Mesendoderm (in vitro differentiated cells): ENCODE data around the gene SPACA7.

Source experiments
- DNase-seq: peaks from one replicate; pipeline ENCODE4 v3.0.0; 2013
- H2AK5ac ChIP-seq: 2 replicates; pipeline ENCODE4 v1.6.1; 2013; ENCODE audit warnings: low read length, inconsistent platforms
- H2BK120ac ChIP-seq: 2 replicates; pipeline ENCODE4 v1.6.1; 2013; ENCODE audit warnings: low read depth, mild to moderate bottlenecking, low read length, moderate library complexity, mixed read lengths
- H2BK15ac ChIP-seq: replicated peaks from 2 replicates; pipeline ENCODE4 v1.6.1; 2013; ENCODE audit warnings: low read depth, mild to moderate bottlenecking, moderate library complexity
- H2BK5ac ChIP-seq: 2 replicates; pipeline ENCODE4 v1.6.1; 2013; ENCODE audit warnings: low read length, inconsistent platforms
- H3K18ac ChIP-seq: 2 replicates; pipeline ENCODE4 v1.6.1; 2013; ENCODE audit warnings: mild to moderate bottlenecking, low read length, mixed read lengths
- H3K23ac ChIP-seq: one replicate; pipeline ENCODE4 v1.6.1; 2013; ENCODE audit warnings: low read length
- H3K27ac ChIP-seq: 2 replicates; pipeline ENCODE4 v1.5.1; 2013; ENCODE audit warnings: low read depth, mild to moderate bottlenecking, inconsistent platforms, low read length, moderate library complexity
- H3K27me3 ChIP-seq: 2 replicates; pipeline ENCODE4 v1.6.1; 2013; ENCODE audit warnings: low read length, control low read depth, mild to moderate bottlenecking, inconsistent platforms; ENCODE audit not compliant: insufficient read depth, poor library complexity
- H3K36me3 ChIP-seq: 2 replicates; pipeline ENCODE4 v1.6.1; 2013; ENCODE audit warnings: low read length, inconsistent platforms; ENCODE audit not compliant: control insufficient read depth, insufficient read depth
- H3K4ac ChIP-seq: one replicate; pipeline ENCODE4 v1.6.1; 2013; ENCODE audit warnings: low read depth, mild to moderate bottlenecking, low read length, moderate library complexity
- H3K4me1 ChIP-seq: 2 replicates; pipeline ENCODE4 v1.6.1; 2013; ENCODE audit warnings: low read depth, low read length, inconsistent platforms; ENCODE audit not compliant: control insufficient read depth
- H3K4me2 ChIP-seq: 2 replicates; pipeline ENCODE4 v1.6.1; 2013; ENCODE audit warnings: low read length
- H3K4me3 ChIP-seq: 2 replicates; pipeline ENCODE4 v1.5.1; 2013; ENCODE audit warnings: mild to moderate bottlenecking, low read length
- H3K56ac ChIP-seq: one replicate; pipeline ENCODE4 v1.6.1; 2013; ENCODE audit warnings: low read length
- H3K79me1 ChIP-seq: 2 replicates; pipeline ENCODE4 v1.6.1; 2013; ENCODE audit warnings: low read length, inconsistent platforms
- H3K79me2 ChIP-seq: 2 replicates; pipeline ENCODE4 v1.6.1; 2013; ENCODE audit warnings: mild to moderate bottlenecking, low read length; ENCODE audit not compliant: control insufficient read depth, insufficient read depth
- H3K9ac ChIP-seq: 2 replicates; pipeline ENCODE4 v1.6.1; 2013; ENCODE audit warnings: low read length, inconsistent platforms
- H4K5ac ChIP-seq: one replicate; pipeline ENCODE4 v1.6.1; 2013; ENCODE audit warnings: low read length
- H4K8ac ChIP-seq: one replicate; pipeline ENCODE4 v1.6.1; 2013; ENCODE audit warnings: low read depth, mild to moderate bottlenecking, control low read depth, low read length, moderate library complexity
- WGBS: extraction: QIAGEN DNeasy Blood & Tissue Kit; methylation state at CpG from one replicate; pipeline ENCODE4 v1.1.7; 2013; ENCODE audit warnings: low lambda C conversion rate, missing lambda C conversion rate; ENCODE audit not compliant: insufficient coverage; ENCODE audit errors: extremely low coverage; 5-methylcytosine and 5-hydroxymethylcytosine counted together

Gene SPACA7

DNA sequence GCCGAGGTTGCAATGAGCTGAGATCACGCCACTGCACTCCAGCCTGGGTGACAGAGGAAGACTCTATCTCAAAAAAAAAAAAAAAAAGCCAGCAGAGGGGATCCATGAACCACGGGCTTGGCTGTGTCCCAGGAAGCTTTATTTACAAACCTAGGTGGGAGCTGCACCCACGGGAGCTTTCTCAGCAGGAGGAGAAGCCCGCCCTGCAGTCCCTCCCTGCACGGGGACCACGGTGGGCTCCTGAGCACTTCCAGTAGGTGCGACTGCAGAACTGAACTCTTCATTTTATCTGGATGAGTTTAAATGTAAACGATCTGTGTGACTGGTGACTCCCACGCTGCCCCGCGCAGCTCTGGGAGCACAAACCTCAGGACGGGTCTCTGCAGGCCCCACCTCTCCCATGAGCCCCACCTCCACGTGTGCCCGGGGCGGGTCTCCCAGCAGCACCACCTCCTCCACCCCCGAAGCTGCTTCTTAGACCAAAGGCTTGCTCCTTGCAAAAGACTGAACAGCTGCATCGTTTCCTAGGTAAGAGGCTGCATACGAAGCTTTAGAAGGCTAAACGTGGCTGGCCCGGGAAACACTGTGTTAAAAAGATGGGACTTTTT is 66.4 kb downstream of the SPACA7 start:
- Histone ChIP-seq H2BK120ac (no peak overlapping the region), H3K79me2 (no peaks in the 10 kb centered on the region), H3K27me3 (no peaks in the 10 kb centered on the region), H3K23ac (no peak overlapping the region), H3K4me1 (no peaks in the 10 kb centered on the region), H2BK15ac (no peak overlapping the region), H3K4ac (no peak overlapping the region), H3K36me3 (no peaks in the 10 kb centered on the region), H3K56ac (no peak overlapping the region), H3K4me2 (no peak overlapping the region), H3K79me1 (no peaks in the 10 kb centered on the region), H3K4me3 (no peak overlapping the region), H3K9ac (no peak overlapping the region), H2AK5ac (no peak overlapping the region), H3K18ac (no peak overlapping the region), H3K27ac (no peak overlapping the region), H2BK5ac (no peak overlapping the region), H4K5ac (no peak overlapping the region), H4K8ac (no peak overlapping the region)
- DNase-seq = peak; percentile 16
- no CpG with 5 or more reads among the region's 21 CpGs for WGBS

- H2BK5ac ChIP-seq = no peak overlapping the region
- no peaks in the 10 kb centered on the region for H3K36me3 ChIP-seq
- H3K79me2 ChIP-seq = no peaks in the 10 kb centered on the region
- no peak overlapping the region for H3K56ac ChIP-seq
- no peak overlapping the region for H3K4me2 ChIP-seq
- no peak overlapping the region for H4K8ac ChIP-seq
- no peak overlapping the region for H3K23ac ChIP-seq
- H3K27me3 ChIP-seq = no peaks in the 10 kb centered on the region
- no peak overlapping the region for H3K9ac ChIP-seq
- no peak overlapping the region for H3K27ac ChIP-seq
- H3K18ac ChIP-seq = no peak overlapping the region
- no peak overlapping the region for H3K4me3 ChIP-seq
- DNase-seq = peak; percentile 40
- no peaks in the 10 kb centered on the region for H3K79me1 ChIP-seq
- no peak overlapping the region for H2AK5ac ChIP-seq
- H3K4ac ChIP-seq = no peak overlapping the region
- H2BK15ac ChIP-seq = no peak overlapping the region
- H4K5ac ChIP-seq = no peak overlapping the region
- no CpG with 5 or more reads among the region's 31 CpGs for WGBS
- H3K4me1 ChIP-seq = no peaks in the 10 kb centered on the region
- no peak overlapping the region for H2BK120ac ChIP-seq
These were observed 67.2 kb downstream of the SPACA7 start for GRCh38 chr13:112443191-112443994.

DNA sequence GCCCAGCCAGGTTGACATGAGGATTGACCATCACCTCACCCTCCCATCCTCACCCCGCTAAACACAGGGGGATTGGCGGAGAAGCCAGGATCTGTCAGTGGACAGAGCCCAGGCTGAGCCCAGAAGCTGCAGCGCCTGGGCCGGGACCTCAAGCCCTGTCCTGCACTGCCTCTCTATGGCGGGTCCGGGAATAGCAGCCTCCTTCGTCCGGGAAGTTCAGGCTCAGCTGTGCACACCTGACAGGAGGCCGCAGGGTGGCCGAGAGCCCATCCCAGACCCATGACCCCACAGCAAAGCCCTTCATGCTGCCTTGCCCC is 67.8 kb downstream of the SPACA7 start:
- no peak overlapping the region for H2BK15ac ChIP-seq
- H3K4ac ChIP-seq = no peak overlapping the region
- H3K18ac ChIP-seq = no peak overlapping the region
- no peak overlapping the region for H4K5ac ChIP-seq
- no peaks in the 10 kb centered on the region for H3K36me3 ChIP-seq
- H4K8ac ChIP-seq = no peak overlapping the region
- no peak overlapping the region for H3K4me3 ChIP-seq
- no peak overlapping the region for H2BK120ac ChIP-seq
- H3K4me1 ChIP-seq = no peaks in the 10 kb centered on the region
- no peak overlapping the region for H2BK5ac ChIP-seq
- H3K9ac ChIP-seq = no peak overlapping the region
- no peak overlapping the region for H3K4me2 ChIP-seq
- WGBS = no CpG with 5 or more reads among the region's 10 CpGs
- no peaks in the 10 kb centered on the region for H3K79me2 ChIP-seq
- H3K56ac ChIP-seq = no peak overlapping the region
- H3K27me3 ChIP-seq = no peaks in the 10 kb centered on the region
- DNase-seq = peak; percentile 82
- no peak overlapping the region for H2AK5ac ChIP-seq
- no peak overlapping the region for H3K23ac ChIP-seq
- H3K27ac ChIP-seq = no peak overlapping the region
- no peaks in the 10 kb centered on the region for H3K79me1 ChIP-seq

GRCh38 chr13:112444416-112445399 is 68.6 kb downstream of the SPACA7 start:
- H3K27ac ChIP-seq = no peak overlapping the region
- H3K79me2 ChIP-seq = no peaks in the 10 kb centered on the region
- H3K4me2 ChIP-seq = no peak overlapping the region
- no peaks in the 10 kb centered on the region for H3K27me3 ChIP-seq
- H3K79me1 ChIP-seq = no peaks in the 10 kb centered on the region
- no peak overlapping the region for H2BK15ac ChIP-seq
- H3K36me3 ChIP-seq = no peaks in the 10 kb centered on the region
- no peak overlapping the region for H3K4ac ChIP-seq
- no peak overlapping the region for H2AK5ac ChIP-seq
- no peak overlapping the region for H3K4me3 ChIP-seq
- no peak overlapping the region for H3K9ac ChIP-seq
- H3K23ac ChIP-seq = no peak overlapping the region
- no peaks in the 10 kb centered on the region for H3K4me1 ChIP-seq
- H3K56ac ChIP-seq = no peak overlapping the region
- H3K18ac ChIP-seq = no peak overlapping the region
- no CpG with 5 or more reads among the region's 42 CpGs for WGBS
- no peak overlapping the region for H4K8ac ChIP-seq
- DNase-seq = no peak
- no peak overlapping the region for H2BK5ac ChIP-seq
- no peak overlapping the region for H4K5ac ChIP-seq
- no peak overlapping the region for H2BK120ac ChIP-seq

DNA sequence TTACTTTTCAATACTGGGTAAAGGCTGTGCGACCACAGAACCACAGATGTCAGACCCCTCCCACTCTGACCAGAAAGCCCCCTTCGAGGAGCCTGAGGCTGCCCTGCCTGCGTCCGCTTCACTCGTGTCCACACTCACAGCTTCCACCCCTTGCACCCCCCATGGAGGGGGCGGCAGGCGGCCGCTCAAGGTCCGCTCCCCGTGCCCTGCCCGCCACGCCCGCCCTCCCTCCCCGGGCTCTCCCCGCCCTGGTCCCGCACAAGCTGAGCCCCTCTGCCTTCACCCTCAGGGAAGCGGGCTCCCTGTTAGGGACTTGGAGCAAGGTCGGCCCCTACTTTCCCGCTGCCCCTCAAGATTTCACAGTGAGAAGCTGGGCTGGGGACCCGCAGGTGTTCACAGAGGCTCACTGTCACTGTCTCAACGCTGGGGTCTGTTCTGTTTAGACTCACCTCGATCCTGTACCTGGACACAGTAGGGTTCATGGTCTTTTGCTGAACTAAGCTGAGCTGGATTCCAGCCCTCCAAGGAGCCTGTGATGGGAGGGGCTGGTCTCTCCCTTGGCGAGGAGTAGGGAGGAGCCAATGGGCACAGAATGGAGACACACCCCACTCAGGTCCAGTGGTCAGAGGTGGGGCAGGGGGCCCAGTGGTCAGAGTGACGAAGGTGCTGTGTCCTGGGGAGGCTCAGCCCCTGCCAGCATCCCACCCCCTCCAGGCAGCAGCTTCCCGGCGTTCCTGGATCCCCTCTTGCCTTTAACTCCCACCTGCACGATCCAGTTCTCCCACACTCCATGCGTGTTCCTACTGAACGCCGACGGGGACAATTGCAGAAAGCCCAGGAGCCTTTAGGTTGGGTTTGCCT is 69.5 kb downstream of the SPACA7 start:
- Histone ChIP-seq H3K4me1 (no peaks in the 10 kb centered on the region), H3K27me3 (no peaks in the 10 kb centered on the region), H4K5ac (no peak overlapping the region), H3K4me2 (no peak overlapping the region), H3K4ac (no peak overlapping the region), H2BK5ac (no peak overlapping the region), H2BK15ac (no peak overlapping the region), H4K8ac (no peak overlapping the region), H3K18ac (no peak overlapping the region), H3K79me1 (no peaks in the 10 kb centered on the region), H3K23ac (no peak overlapping the region), H3K36me3 (no peaks in the 10 kb centered on the region), H3K4me3 (no peak overlapping the region), H2AK5ac (no peak overlapping the region), H3K79me2 (no peaks in the 10 kb centered on the region), H2BK120ac (no peak overlapping the region), H3K9ac (no peak overlapping the region), H3K56ac (no peak overlapping the region), H3K27ac (no peak overlapping the region)
- no peak for DNase-seq
- WGBS = no CpG with 5 or more reads among the region's 31 CpGs
